GM12875 (cell line): Measurements from ENCODE around the gene GIGYF2.

ENCODE experiments used
- H3K4me3 ChIP-seq: one replicate; pipeline ENCODE4 v1.5.1; 2011; ENCODE audit warnings: low read depth, low read length, control low read depth
- CTCF ChIP-seq: IDR thresholded peaks from 2 replicates; pipeline ENCODE4 v1.5.1; 2011; ENCODE audit warnings: low read depth, mild to moderate bottlenecking, control low read depth, inconsistent platforms, low read length, moderate library complexity, borderline replicate concordance; ENCODE audit not compliant: insufficient read depth

Gene GIGYF2

GRCh38 chr2:232882505-232883115 is 185.5 kb downstream of the GIGYF2 start:
- H3K4me3 ChIP-seq, result no peak overlapping the region
- TF ChIP-seq CTCF, result no peak

GRCh38 chr2:232883116-232883721 is 186.1 kb downstream of the GIGYF2 start:
- H3K4me3 ChIP-seq, result no peak overlapping the region
- TF ChIP-seq CTCF, result no peak

GRCh38 chr2:232884001-232884421 is 186.9 kb downstream of the GIGYF2 start:
- no peak for TF ChIP-seq CTCF
- H3K4me3 ChIP-seq, result no peak overlapping the region

GRCh38 chr2:232884549-232885263 is 187.6 kb downstream of the GIGYF2 start:
- TF ChIP-seq CTCF, result no peak
- H3K4me3 ChIP-seq, result no peak overlapping the region

GRCh38 chr2:232885264-232885961 is 188.3 kb downstream of the GIGYF2 start:
- no peak overlapping the region for H3K4me3 ChIP-seq
- TF ChIP-seq CTCF, result no peak

GRCh38 chr2:232886176-232886575 is 189.0 kb downstream of the GIGYF2 start:
- H3K4me3 ChIP-seq, result no peak overlapping the region
- no peak for TF ChIP-seq CTCF
